Stimulated activated CD4-positive, alpha-beta T cell treated with anti-CD3 and anti-CD28 coated beads, TNF-alpha, amount 100 ng/mL, for 24 hours (primary cell): Measurements from ENCODE around the gene CSTPP1.

Experiments used
- DNase-seq, 3 experiments: peaks; one replicate each; pipeline ENCODE4 v3.0.0-alpha.2; 2020; ENCODE audit warnings: low read depth in 3 of 3

The CSTPP1 gene

GRCh38 chr11:47132490-47132889 lies 195.9 kb downstream of the CSTPP1 start:
- no peak for DNase-seq

DNA sequence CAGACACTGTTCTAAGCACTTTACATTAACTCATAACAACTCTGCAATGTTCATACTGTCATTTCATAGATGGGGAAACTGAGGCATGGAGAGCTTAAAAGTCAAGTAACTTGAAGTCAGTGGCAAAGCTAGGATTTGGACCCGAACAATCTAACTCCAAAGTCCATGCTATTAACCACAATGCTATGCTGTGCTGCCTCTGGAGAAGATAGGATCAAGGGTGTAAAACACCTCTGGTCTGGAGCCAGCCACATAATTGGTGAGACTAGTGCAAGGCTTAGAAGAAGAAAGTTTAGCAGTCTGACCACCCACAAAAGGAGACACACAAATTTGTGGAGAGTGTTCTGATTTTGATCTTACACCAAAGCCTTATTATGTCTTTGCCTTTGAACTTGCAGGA lies 196.4 kb downstream of the CSTPP1 start:
- DNase-seq, result no peak

DNA sequence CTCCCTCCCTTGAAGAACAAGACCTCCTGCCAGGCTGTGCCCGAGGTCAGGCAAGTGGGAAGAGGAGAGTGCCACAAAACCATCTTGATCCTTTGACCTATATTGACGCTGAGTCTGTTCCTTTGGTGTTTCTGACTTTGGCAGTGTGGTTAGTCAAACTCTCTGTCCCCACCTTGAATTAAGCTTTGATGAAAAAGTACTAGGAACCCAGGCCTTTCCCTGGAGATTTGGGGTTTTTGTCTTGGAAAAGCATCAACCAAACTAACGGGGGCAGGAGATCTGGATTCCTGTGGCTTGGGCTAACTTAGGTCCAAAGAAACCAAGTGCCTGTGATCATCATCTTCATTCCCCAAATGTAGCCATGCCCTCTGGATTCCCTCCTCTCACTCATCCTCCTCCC lies 199.8 kb downstream of the CSTPP1 start:
- no peak for DNase-seq

- no peak for DNase-seq
These were observed 200.4 kb downstream of the CSTPP1 start for GRCh38 chr11:47136921-47137320.

- no peak for DNase-seq
These were observed 200.9 kb downstream of the CSTPP1 start for GRCh38 chr11:47137476-47137875.

DNA sequence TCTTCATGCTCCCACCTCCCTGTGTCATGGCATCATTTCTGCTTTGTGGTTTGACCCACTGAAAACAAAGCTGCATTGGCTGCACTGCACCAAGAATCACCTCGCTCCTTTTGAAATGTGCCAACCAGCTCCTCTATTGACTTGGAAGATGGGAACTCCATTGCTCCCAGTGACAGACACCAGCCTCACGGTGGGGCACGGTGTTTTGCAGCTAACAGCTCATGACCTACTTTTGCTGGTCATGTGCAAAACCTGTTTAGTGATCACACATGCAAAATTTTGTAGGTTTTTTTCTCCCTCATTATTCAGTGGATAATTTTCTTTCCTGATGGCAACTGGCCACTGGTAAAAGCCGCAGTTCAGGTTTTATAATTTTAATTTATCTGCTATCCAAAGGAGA lies 203.3 kb downstream of the CSTPP1 start:
- no peak for DNase-seq

DNA sequence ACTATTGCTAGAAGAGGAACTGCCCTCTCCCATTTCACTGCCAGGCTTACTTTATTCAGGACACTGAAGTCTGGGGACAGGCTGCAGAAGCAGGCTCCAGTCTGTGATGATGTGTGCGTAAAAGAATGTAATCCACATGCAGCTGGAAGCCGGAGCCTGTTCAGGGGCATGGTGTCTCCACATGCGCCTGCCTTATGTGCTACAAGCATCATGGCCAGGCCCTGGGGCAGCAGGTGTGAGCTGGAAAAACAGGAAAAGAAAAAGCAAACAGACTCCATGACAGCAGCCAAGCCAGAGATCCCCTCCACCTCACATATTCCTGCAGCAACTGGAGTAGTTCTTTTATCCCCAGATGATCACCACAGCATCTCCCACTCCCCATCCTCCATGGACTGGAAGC lies 206.8 kb downstream of the CSTPP1 start:
- DNase-seq, result no peak

DNA sequence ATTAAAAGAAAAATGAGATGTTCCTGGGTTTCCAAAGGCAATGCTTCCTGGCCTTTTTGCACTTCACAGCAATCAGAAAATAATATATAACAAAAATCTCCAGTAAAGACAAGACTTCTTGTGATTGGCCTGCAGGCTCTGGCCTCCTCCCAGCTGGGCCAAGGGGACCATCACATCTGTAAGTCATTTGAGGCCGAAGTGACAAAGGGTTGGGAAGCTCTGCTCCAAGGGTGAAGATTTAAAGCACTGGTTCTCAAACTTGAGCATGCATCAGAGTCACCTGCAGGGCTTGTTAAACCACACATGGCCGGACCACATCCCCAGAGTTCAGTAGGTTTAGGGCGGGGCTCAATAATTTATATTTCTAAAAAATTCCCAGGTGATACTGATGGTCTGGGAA lies 208.0 kb downstream of the CSTPP1 start:
- DNase-seq, result no peak

- DNase-seq, result no peak
These were observed 210.7 kb downstream of the CSTPP1 start for GRCh38 chr11:47147250-47147649.

GRCh38 chr11:47147681-47148080 lies 211.1 kb downstream of the CSTPP1 start:
- DNase-seq, result no peak

DNA sequence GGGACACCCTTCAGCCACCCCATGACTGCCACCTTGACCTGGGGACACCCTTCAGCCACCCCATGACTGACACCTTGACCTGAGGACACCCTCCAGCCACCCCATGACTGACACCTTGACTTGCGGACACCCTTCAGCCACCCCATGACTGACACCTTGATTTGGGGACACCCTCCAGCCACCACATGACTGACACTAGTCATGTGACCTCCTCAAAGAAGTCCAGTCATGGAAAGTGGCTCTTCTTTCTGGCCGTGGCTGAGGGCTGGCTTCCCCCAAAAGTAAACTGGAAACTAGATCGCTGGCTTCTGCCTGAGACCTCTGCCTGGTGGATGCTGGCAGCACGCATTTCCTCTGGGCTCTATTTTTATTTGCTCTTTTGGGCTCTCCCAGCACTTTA lies 211.7 kb downstream of the CSTPP1 start:
- DNase-seq, result no peak

- no peak for DNase-seq
These were observed 212.5 kb downstream of the CSTPP1 start for GRCh38 chr11:47148903-47149531.

- no peak for DNase-seq
These were observed 213.2 kb downstream of the CSTPP1 start for GRCh38 chr11:47149782-47150181.

- no peak for DNase-seq
These were observed 215.8 kb downstream of the CSTPP1 start for GRCh38 chr11:47152126-47152952.

DNA sequence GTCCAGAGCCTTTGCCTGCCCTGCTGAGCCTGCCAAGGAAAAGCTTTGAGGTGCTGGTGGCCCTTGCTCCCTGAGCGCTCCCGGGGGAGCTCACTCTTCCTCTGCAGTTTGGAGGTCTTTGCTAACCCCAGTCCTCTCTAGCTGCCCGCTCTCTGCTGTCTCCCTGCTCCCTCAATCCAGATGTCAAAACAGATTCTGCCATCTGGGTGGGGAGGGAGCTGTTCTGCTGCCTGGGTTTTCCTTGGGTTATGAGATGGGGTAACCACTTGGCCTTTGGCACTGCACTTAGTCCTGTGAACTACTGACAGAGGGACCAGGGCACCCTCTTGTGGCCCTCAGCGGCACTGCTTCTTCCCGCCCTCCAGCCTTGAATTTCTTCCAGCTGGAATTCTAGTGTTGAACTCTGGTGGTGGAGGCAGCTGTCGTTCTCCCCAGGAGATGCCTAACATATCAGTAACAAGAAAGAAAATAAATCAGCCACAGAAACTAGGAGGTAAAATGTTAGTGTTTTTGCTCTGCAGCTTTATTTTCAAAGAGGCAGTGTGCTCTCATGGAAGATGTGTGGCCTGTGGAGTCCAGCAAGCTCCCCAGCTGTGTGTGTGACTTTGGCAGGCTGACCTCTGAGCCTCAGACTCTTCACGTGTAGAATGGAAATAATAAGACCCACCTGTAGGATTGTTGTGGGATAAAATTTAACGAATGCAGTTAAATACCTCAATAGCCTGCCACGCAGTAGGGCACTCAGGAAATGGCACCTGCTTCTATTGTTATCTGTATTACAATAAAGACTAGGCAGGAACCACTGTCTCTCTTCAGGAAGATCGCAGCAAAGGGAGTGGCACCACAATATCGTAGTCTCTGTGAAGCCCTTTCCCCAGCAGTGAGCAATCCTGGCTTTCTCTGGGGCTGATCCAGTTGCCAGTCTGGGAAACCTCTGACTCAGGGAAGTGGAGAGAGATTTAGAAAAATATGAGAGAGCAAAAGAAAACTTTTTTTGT lies 216.7 kb downstream of the CSTPP1 start:
- peak; percentile 18 to 61 (median 29) for DNase-seq

GRCh38 chr11:47154616-47155570 lies 218.3 kb downstream of the CSTPP1 start:
- DNase-seq, result no peak

- no peak for DNase-seq
These were observed 219.3 kb downstream of the CSTPP1 start for GRCh38 chr11:47155879-47156278.

DNA sequence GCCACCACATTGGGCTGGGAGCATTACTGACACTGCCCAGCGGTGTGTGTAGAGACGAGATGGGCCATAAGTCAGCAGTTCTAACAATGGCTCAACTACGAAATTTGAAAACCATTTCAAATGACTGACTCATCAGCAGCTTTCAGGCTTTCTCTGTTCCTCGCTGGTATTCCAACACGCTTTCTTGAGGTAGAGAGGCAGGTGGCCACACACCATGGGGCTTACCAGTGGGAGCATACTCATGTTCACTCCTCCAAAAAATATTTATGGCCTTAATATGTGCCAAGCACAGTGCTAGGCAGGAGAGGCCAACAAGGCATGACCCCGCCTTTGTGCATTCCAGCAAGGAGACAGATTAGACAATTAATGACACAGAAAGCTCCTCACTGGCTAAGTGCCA lies 219.8 kb downstream of the CSTPP1 start:
- DNase-seq, result no peak

- no peak for DNase-seq
These were observed 220.4 kb downstream of the CSTPP1 start for GRCh38 chr11:47156951-47157350.

GRCh38 chr11:47157805-47158204 lies 221.2 kb downstream of the CSTPP1 start:
- no peak for DNase-seq

- DNase-seq, result no peak
These were observed 221.7 kb downstream of the CSTPP1 start for GRCh38 chr11:47158242-47158641.
